Measurements from ENCODE around the gene HS3ST2. TPM values are rescaled to one million over a fixed set of nuclear protein-coding genes. Genes with fewer than 3 reads are reported as not detected.

The HS3ST2 gene
- total RNA-seq, 1 donor from 2014 or later = 11.8 TPM

GRCh38 chr16:22886927-22887326 is 73.0 kb downstream of the HS3ST2 start:
- Histone ChIP-seq H3K36me3 (no peaks in the 10 kb centered on the region), H3K4me1 (no peaks in the 10 kb centered on the region), H3K4me3 (no peak overlapping the region), H3K27me3 (no peaks in the 10 kb centered on the region), H3K27ac (no peak overlapping the region), H3K9me3 (no peaks in the 10 kb centered on the region)
- TF ChIP-seq POLR2A (IDR thresholded peaks at IDR 0.05) (no peak), POLR2AphosphoS5 (IDR thresholded peaks at IDR 0.05; ENCODE audit: insufficient read depth in 1 of 2, low read depth in 1 of 2) (no peak), CTCF (IDR thresholded peaks at IDR 0.05) (no peak)
- intact Hi-C loops (cut with DNase I) = no loop called here
- DNase-seq (ENCODE audit: extremely low spot score in 2 of 2) = no peak

- H3K27ac ChIP-seq = no peak overlapping the region
- no peaks in the 10 kb centered on the region for H3K36me3 ChIP-seq
- no peaks in the 10 kb centered on the region for H3K4me1 ChIP-seq
- H3K9me3 ChIP-seq = no peaks in the 10 kb centered on the region
- TF ChIP-seq CTCF (IDR thresholded peaks at IDR 0.05) = no peak
- no peak for TF ChIP-seq POLR2A (IDR thresholded peaks at IDR 0.05)
- TF ChIP-seq POLR2AphosphoS5 (IDR thresholded peaks at IDR 0.05; ENCODE audit: insufficient read depth in 1 of 2, low read depth in 1 of 2) = no peak
- H3K27me3 ChIP-seq = no peaks in the 10 kb centered on the region
- no peak for DNase-seq (ENCODE audit: extremely low spot score in 2 of 2)
- intact Hi-C loops (cut with DNase I) = no loop called here
- H3K4me3 ChIP-seq = no peak overlapping the region
Observed at GRCh38 chr16:22887445-22887844, 73.5 kb downstream of the HS3ST2 start.

- H3K4me3 ChIP-seq = no peak overlapping the region
- intact Hi-C loops (cut with DNase I) = no loop called here
- H3K27me3 ChIP-seq = no peaks in the 10 kb centered on the region
- no peaks in the 10 kb centered on the region for H3K4me1 ChIP-seq
- DNase-seq (ENCODE audit: extremely low spot score in 2 of 2) = no peak
- H3K27ac ChIP-seq = no peak overlapping the region
- no peaks in the 10 kb centered on the region for H3K9me3 ChIP-seq
- no peak for TF ChIP-seq CTCF (IDR thresholded peaks at IDR 0.05)
- no peak for TF ChIP-seq POLR2A (IDR thresholded peaks at IDR 0.05)
- TF ChIP-seq POLR2AphosphoS5 (IDR thresholded peaks at IDR 0.05; ENCODE audit: insufficient read depth in 1 of 2, low read depth in 1 of 2) = no peak
- no peaks in the 10 kb centered on the region for H3K36me3 ChIP-seq
Observed at GRCh38 chr16:22888791-22889190, 74.8 kb downstream of the HS3ST2 start.

- no peak for TF ChIP-seq POLR2A (IDR thresholded peaks at IDR 0.05)
- TF ChIP-seq CTCF (IDR thresholded peaks at IDR 0.05) = no peak
- no peak for TF ChIP-seq POLR2AphosphoS5 (IDR thresholded peaks at IDR 0.05; ENCODE audit: insufficient read depth in 1 of 2, low read depth in 1 of 2)
- no peaks in the 10 kb centered on the region for H3K9me3 ChIP-seq
- intact Hi-C loops (cut with DNase I) = loop anchor here (10.0 kb wide), 1 partner anchor 544 kb away; no protein-coding TSS in a partner anchor
Observed at GRCh38 chr16:22890976-22891375, 77.0 kb downstream of the HS3ST2 start.

GRCh38 chr16:22897184-22897583 is 83.2 kb downstream of the HS3ST2 start:
- no peak overlapping the region for H3K4me3 ChIP-seq
- intact Hi-C loops (cut with DNase I) = loop anchor here (10.0 kb wide), 1 partner anchor 538 kb away; no protein-coding TSS in a partner anchor
- TF ChIP-seq POLR2AphosphoS5 (IDR thresholded peaks at IDR 0.05; ENCODE audit: insufficient read depth in 1 of 2, low read depth in 1 of 2) = no peak
- no peak for TF ChIP-seq POLR2A (IDR thresholded peaks at IDR 0.05)
- no peak for DNase-seq (ENCODE audit: extremely low spot score in 2 of 2)
- no peak overlapping the region for H3K27ac ChIP-seq
- no peaks in the 10 kb centered on the region for H3K4me1 ChIP-seq
- H3K9me3 ChIP-seq = no peaks in the 10 kb centered on the region
- no peaks in the 10 kb centered on the region for H3K27me3 ChIP-seq
- no peaks in the 10 kb centered on the region for H3K36me3 ChIP-seq

More at GRCh38 chr16:22890976-22891375, 77.0 kb downstream of the HS3ST2 start:
- Histone ChIP-seq H3K4me1 (no peaks in the 10 kb centered on the region), H3K27ac (no peak overlapping the region), H3K27me3 (no peaks in the 10 kb centered on the region), H3K36me3 (no peaks in the 10 kb centered on the region), H3K4me3 (no peak overlapping the region)
- no peak for DNase-seq (ENCODE audit: extremely low spot score in 2 of 2)

Data from vagina (tissue), 2 donors.